ENCODE measurements around the gene CSMD2. TPM values are rescaled to one million over a fixed set of nuclear protein-coding genes. Genes with fewer than 3 reads are reported as not detected.

The CSMD2 gene
- total RNA-seq, 1 donor from 2014 or later = 0.98 TPM

GRCh38 chr1:33949570-33949969, 215.5 kb downstream of the CSMD2 start:
- H3K4me3 ChIP-seq (ENCODE audit: low read depth, low read length) = no peak overlapping the region
- no peak for DNase-seq (ENCODE audit: low read depth)
- TF ChIP-seq CTCF (conservative IDR thresholded peaks at IDR 0.05; ENCODE audit: low read depth, low read length) = no peak

- H3K4me3 ChIP-seq (ENCODE audit: low read depth, low read length) = no peak overlapping the region
- TF ChIP-seq CTCF (conservative IDR thresholded peaks at IDR 0.05; ENCODE audit: low read depth, low read length) = no peak
- no peak for DNase-seq (ENCODE audit: low read depth)
Observed at GRCh38 chr1:33948291-33948690, 216.7 kb downstream of the CSMD2 start.

GRCh38 chr1:33946836-33947235, 218.2 kb downstream of the CSMD2 start:
- no peak for TF ChIP-seq CTCF (conservative IDR thresholded peaks at IDR 0.05; ENCODE audit: low read depth, low read length)
- DNase-seq (ENCODE audit: low read depth) = no peak
- no peak overlapping the region for H3K4me3 ChIP-seq (ENCODE audit: low read depth, low read length)

GRCh38 chr1:33944846-33945245, 220.2 kb downstream of the CSMD2 start:
- H3K4me3 ChIP-seq (ENCODE audit: low read depth, low read length) = no peak overlapping the region
- no peak for DNase-seq (ENCODE audit: low read depth)
- no peak for TF ChIP-seq CTCF (conservative IDR thresholded peaks at IDR 0.05; ENCODE audit: low read depth, low read length)

GRCh38 chr1:33943978-33944377, 221.1 kb downstream of the CSMD2 start:
- TF ChIP-seq CTCF (conservative IDR thresholded peaks at IDR 0.05; ENCODE audit: low read depth, low read length) = no peak
- no peak overlapping the region for H3K4me3 ChIP-seq (ENCODE audit: low read depth, low read length)
- DNase-seq (ENCODE audit: low read depth) = no peak

- H3K4me3 ChIP-seq (ENCODE audit: low read depth, low read length) = no peak overlapping the region
- no peak for TF ChIP-seq CTCF (conservative IDR thresholded peaks at IDR 0.05; ENCODE audit: low read depth, low read length)
- DNase-seq (ENCODE audit: low read depth) = no peak
Observed at GRCh38 chr1:33932871-33933270, 232.2 kb downstream of the CSMD2 start.

GRCh38 chr1:33931111-33931475, 233.9 kb downstream of the CSMD2 start:
- DNase-seq (ENCODE audit: low read depth) = no peak
- no peak for TF ChIP-seq CTCF (conservative IDR thresholded peaks at IDR 0.05; ENCODE audit: low read depth, low read length)
- H3K4me3 ChIP-seq (ENCODE audit: low read depth, low read length) = no peak overlapping the region
